Omental fat pad (tissue), 4 donors: ENCODE results near the gene HOTAIR. TPM values are rescaled to one million over a fixed set of nuclear protein-coding genes. Genes with fewer than 3 reads are reported as not detected.

Experiments used
- ATAC-seq: fragments of 150-250 bp; one replicate; pipeline ENCODE4 v1.9.1; 2016; ENCODE audit warnings: mild to moderate bottlenecking, moderate library complexity; ENCODE audit not compliant: low FRiP score
- DNase-seq: peaks from one replicate; pipeline ENCODE4 v3.0.0-alpha.2; 2019; ENCODE audit warnings: low spot score
- total RNA-seq, 4 donors: library from RNA; depleted of rRNA; stranded (reverse); fragments of >200 nt; gene quantifications; one replicate each; pipeline ENCODE4 v1.1.0, GENCODE V29; 2016
- TF ChIP-seq, protein P1 (sequence below), 3 donors: fragments of 450-650 bp; IDR thresholded peaks; one replicate each; pipeline ENCODE4 v1.5.1; 2016 to 2017; ENCODE audit warnings: antibody characterized with exemption in 3 of 3, mild to moderate bottlenecking in 3 of 3, moderate library complexity in 2 of 3

Gene HOTAIR
- total RNA-seq, 4 donors from 2014 or later: 0.32 TPM; not detected in 3

DNA sequence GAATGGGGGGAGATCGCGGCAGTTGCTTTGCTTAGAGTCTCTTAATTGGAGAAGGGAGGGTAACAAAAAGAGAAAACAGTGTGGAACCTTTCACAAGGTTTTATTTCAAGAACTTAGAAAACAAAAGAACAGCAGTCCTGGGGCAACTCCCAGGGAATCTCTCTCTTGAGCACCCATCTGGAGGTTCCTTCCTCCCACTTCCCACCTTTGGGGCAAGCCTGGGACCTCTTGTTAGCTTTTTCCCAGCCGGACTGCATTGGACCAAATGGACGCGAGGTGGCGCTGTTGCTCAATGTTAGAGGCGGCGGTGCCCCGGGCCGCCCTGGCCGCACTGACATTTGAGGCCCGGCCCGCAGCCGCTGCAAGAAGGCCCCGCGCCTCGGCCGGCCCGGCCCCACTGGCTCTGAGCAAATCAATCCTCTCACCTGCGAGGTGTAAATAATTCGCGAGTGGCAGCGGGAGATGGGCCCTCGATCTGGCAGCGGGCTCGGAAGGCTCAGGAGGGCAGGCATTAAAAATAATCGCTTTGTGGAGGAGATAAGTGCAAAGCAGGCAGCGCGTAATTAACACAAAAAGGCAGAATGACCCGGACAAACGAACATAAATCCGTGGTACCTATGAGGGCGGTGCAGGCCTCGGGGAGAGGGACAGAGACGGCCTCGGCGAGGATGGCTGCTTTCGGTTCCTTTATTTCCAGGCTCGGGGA is 31.3 kb upstream of the HOTAIR start:
- DNase-seq (peak; percentile 92), ATAC-seq (peak; percentile 37)
- TF ChIP-seq, protein P1, sequence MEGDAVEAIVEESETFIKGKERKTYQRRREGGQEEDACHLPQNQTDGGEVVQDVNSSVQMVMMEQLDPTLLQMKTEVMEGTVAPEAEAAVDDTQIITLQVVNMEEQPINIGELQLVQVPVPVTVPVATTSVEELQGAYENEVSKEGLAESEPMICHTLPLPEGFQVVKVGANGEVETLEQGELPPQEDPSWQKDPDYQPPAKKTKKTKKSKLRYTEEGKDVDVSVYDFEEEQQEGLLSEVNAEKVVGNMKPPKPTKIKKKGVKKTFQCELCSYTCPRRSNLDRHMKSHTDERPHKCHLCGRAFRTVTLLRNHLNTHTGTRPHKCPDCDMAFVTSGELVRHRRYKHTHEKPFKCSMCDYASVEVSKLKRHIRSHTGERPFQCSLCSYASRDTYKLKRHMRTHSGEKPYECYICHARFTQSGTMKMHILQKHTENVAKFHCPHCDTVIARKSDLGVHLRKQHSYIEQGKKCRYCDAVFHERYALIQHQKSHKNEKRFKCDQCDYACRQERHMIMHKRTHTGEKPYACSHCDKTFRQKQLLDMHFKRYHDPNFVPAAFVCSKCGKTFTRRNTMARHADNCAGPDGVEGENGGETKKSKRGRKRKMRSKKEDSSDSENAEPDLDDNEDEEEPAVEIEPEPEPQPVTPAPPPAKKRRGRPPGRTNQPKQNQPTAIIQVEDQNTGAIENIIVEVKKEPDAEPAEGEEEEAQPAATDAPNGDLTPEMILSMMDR (IDR thresholded peaks at IDR 0.05): peak in 2 of 3 donors; percentile 46 to 85

DNA sequence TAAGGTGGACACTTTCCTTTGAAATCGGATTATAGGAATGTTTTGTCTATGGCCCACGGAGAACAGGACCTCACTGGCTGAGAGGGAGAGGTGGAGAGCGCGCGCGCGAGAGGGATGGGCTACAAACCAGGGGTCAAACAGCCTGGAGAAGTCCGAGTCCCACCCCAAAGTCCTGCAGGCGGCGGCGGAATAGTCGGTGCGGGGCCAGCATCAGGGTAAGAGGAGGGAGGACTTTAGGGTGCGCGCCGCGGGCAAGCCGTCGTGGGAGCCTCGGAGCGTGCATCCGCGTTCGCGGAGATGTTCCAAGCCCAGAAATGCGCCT is 30.7 kb upstream of the HOTAIR start:
- DNase-seq (no peak), ATAC-seq (no peak)
- TF ChIP-seq, protein P1 (IDR thresholded peaks at IDR 0.05): no peak

DNA sequence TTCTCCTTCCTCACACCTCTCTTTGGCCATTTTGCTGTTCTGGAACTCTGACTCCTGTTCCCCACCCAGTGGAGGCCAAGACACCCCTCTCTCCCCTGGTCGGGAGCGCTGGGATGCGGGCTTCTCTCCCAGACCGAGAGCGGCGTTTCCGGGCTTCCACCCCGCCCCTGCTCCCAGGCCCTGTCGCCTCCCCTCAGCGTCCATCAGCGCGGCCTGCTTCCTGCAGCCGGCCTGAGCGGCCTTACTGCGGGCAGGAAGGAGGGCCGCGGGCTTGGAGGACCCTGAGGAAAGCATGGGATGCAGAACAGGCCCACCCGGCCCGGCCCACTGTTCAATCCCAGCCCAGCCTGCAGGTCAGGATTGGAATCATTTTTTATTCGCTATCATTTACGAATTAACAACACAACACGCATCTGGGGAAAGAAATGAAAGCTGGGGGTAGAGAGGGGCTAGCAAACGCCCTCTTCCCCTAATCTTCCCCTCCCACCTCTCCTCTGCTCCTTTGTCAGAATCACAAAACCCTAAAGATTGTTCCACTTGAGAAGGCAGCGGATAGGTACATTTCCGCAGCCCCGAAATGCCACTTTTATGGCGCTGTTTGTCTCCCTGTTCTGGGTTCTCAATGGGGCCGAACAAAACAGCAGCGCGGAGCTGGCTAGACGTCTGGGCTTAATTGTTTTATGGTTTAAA is 30.2 kb upstream of the HOTAIR start:
- ATAC-seq (no peak), DNase-seq (no peak)
- TF ChIP-seq, protein P1 (IDR thresholded peaks at IDR 0.05): no peak

DNA sequence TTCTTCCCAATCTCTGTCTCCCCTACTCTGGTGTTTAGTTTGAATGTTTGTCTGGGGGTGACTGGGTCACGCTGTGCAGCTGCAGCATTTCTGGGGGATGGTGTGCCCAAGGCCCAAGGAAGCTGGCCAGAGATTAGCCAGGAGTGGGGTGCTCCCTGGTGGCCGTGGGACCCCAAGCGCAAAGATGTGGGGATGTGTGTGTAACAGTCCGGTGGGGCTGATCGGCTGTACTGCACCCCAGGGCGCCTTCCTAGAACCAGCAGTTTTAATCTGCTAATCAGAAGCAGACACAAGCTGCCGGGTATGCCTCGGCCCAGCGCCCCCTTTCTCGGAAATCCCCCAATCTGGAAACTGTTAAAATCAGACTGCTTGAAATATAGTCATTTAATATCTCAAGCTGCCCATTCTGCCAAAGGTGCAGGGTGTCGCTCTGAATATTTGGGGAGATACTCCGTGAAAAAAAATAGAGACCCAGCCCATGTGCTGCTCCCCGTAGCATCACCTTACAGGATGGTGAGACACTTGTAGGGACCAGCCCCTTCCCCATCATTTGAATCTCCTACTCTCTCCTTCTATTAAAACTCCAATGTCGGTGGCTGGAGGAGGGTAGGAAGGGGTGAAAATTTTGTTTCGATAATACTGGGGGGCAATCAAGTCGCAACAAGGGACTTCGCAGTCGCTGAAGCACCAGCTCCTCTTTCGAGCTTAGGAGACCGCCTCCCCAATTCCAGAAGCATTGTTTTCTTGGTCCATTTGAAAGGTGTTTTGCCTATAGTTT is 29.5 kb upstream of the HOTAIR start:
- TF ChIP-seq, protein P1 (IDR thresholded peaks at IDR 0.05): no peak
- ATAC-seq: no peak
- no peak for DNase-seq

DNA sequence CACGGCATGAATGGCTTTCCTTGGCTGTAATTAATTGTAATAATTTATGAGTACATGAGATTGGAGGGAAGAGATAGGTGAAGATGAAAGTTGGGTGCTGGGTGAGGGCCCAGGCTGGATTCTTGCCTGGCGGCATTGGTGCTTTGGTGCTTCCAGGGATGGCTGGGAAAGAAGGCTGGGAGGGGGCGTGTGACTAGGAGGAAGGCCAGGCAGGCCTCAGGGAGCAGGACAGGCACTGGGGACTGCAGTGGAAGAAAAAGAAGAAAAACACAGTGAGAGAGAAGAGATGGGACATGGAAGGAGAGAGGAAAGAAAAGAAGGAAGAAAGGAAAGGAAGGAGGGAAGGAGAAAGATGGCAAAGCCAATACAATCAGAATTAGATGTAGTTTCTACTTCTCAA is 28.9 kb upstream of the HOTAIR start:
- ATAC-seq: no peak
- DNase-seq: no peak
- TF ChIP-seq, protein P1 (IDR thresholded peaks at IDR 0.05): no peak

DNA sequence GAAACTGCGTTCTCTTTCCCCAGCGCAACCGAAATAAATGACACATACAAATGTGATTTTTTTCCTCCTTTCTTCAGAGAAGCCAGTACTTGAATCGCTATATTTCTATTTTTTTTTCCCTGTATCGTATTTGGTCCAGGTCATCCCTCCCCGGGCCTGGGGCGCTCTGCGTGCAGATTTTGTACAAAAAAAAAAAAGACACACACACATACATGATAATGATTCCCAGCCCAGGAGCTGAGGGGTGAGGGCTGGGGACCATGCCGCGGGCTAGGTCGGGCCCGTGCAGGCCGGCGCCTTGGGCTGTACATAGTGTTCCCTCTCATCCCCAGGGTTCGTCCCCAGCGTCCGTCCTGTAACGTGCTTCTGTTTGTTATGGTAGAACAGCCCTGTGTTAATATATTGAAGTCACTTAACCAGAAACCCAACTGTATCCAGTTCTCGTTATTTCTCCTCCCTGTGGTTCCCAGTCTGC is 28.2 kb upstream of the HOTAIR start:
- ATAC-seq (no peak), DNase-seq (no peak)
- TF ChIP-seq, protein P1 (IDR thresholded peaks at IDR 0.05): no peak
